Astrocyte (in vitro differentiated cells and primary cell): ENCODE data around the gene UQCR10. TPM values are rescaled to one million over a fixed set of nuclear protein-coding genes. Genes with fewer than 3 reads are reported as not detected.

Source experiments
- DNase-seq: peaks from one replicate; pipeline ENCODE4 v3.0.0-alpha.2; 2010; ENCODE audit warnings: low read depth
- FAIRE-seq: peaks from 2 replicates; lab custom pipeline; 2011; peaks lifted over from hg19 to GRCh38; lab: Jason Lieb, UNC
- H2AFZ ChIP-seq: 2 replicates; pipeline ENCODE4 v1.6.0; 2012; ENCODE audit warnings: low read depth, low read length, inconsistent platforms
- H3K27ac ChIP-seq: 2 replicates; pipeline ENCODE4 v1.5.1; 2011; ENCODE audit warnings: low read depth, low read length, inconsistent platforms
- H3K27me3 ChIP-seq: 2 replicates; pipeline ENCODE4 v1.6.0; 2011; ENCODE audit warnings: low read length, inconsistent platforms; ENCODE audit not compliant: insufficient read depth
- H3K36me3 ChIP-seq: 2 replicates; pipeline ENCODE4 v1.5.1; 2011; ENCODE audit warnings: low read length, inconsistent platforms; ENCODE audit not compliant: insufficient read depth
- H3K4me1 ChIP-seq: 2 replicates; pipeline ENCODE4 v1.5.1; 2011; ENCODE audit warnings: low read length, inconsistent platforms; ENCODE audit not compliant: insufficient read depth
- H3K4me2 ChIP-seq: 2 replicates; pipeline ENCODE4 v1.6.0; 2012; ENCODE audit warnings: low read length, inconsistent platforms
- H3K4me3 ChIP-seq: 2 replicates; pipeline ENCODE4 v1.5.1; 2011; ENCODE audit warnings: low read depth, mild to moderate bottlenecking, low read length, inconsistent platforms; ENCODE audit not compliant: insufficient read depth
- H3K79me2 ChIP-seq: 2 replicates; pipeline ENCODE4 v1.6.0; 2012; ENCODE audit warnings: mild to moderate bottlenecking, low read length, inconsistent platforms; ENCODE audit not compliant: insufficient read depth
- H3K9ac ChIP-seq: 2 replicates; pipeline ENCODE4 v1.6.0; 2012; ENCODE audit warnings: mild to moderate bottlenecking, low read length, inconsistent platforms
- H3K9me3 ChIP-seq: 2 replicates; pipeline ENCODE4 v1.5.1; 2012; ENCODE audit warnings: low read depth, mild to moderate bottlenecking, low read length, inconsistent platforms; ENCODE audit not compliant: insufficient read depth
- H4K20me1 ChIP-seq: 2 replicates; pipeline ENCODE4 v1.6.0; 2012; ENCODE audit warnings: low read length, inconsistent platforms; ENCODE audit not compliant: insufficient read depth
- H3K27ac Mint-ChIP-seq: one replicate; pipeline ENCODE4 v1.8.0; 2021; ENCODE audit warnings: mild to moderate bottlenecking, mixed read lengths; ENCODE audit not compliant: unreplicated experiment
- H3K27me3 Mint-ChIP-seq: one replicate; pipeline ENCODE4 v1.8.0; 2021; ENCODE audit warnings: low read depth, mixed read lengths; ENCODE audit not compliant: unreplicated experiment
- H3K36me3 Mint-ChIP-seq: one replicate; pipeline ENCODE4 v1.8.0; 2021; ENCODE audit warnings: low read depth, mixed read lengths; ENCODE audit not compliant: unreplicated experiment
- H3K4me1 Mint-ChIP-seq: one replicate; pipeline ENCODE4 v1.8.0; 2021; ENCODE audit warnings: low read depth, mixed read lengths; ENCODE audit not compliant: unreplicated experiment
- H3K4me3 Mint-ChIP-seq: one replicate; pipeline ENCODE4 v1.8.0; 2021; ENCODE audit warnings: mild to moderate bottlenecking, moderate library complexity, mixed read lengths; ENCODE audit not compliant: unreplicated experiment
- H3K9me3 Mint-ChIP-seq: one replicate; pipeline ENCODE4 v1.8.0; 2021; ENCODE audit warnings: mild to moderate bottlenecking, mixed read lengths; ENCODE audit not compliant: unreplicated experiment
- CTCF ChIP-seq: IDR thresholded peaks from 2 replicates; pipeline ENCODE4 v1.5.1; 2011; ENCODE audit warnings: low read depth, mild to moderate bottlenecking, inconsistent platforms, low read length, moderate library complexity; ENCODE audit not compliant: insufficient read depth
- EZH2 ChIP-seq: IDR thresholded peaks from 2 replicates; pipeline ENCODE4 v1.6.1; 2012; ENCODE audit warnings: mild to moderate bottlenecking, low read length, inconsistent platforms; ENCODE audit not compliant: insufficient read depth
- total RNA-seq: library from RNA; stranded (reverse); gene quantifications from 2 replicates; pipeline ENCODE4 v1.2.1, GENCODE V29; 2021

UQCR10 gene
- total RNA-seq, 1 donor from 2014 or later, result 112 TPM

GRCh38 chr22:29768052-29768693 lies 1.0 kb downstream of the UQCR10 start:
- Mint-ChIP-seq H3K36me3 (peaks cover 3% of the 10 kb centered on the region), H3K4me3 (peak overlapping the region; percentile 99), H3K27me3 (no peaks in the 10 kb centered on the region), H3K4me1 (peaks cover 18% of the 10 kb centered on the region), H3K9me3 (no peaks in the 10 kb centered on the region), H3K27ac (peak overlapping the region; percentile 99)
- no peak for DNase-seq
- Histone ChIP-seq H3K4me1 (peaks cover 23% of the 10 kb centered on the region), H3K36me3 (peaks cover 17% of the 10 kb centered on the region), H3K27me3 (no peaks in the 10 kb centered on the region), H3K4me2 (peak overlapping the region; percentile 95), H4K20me1 (peaks cover 18% of the 10 kb centered on the region), H3K4me3 (peak overlapping the region; percentile 97), H3K79me2 (peaks cover 35% of the 10 kb centered on the region), H3K9me3 (no peaks in the 10 kb centered on the region), H3K9ac (peak overlapping the region; percentile 97), H3K27ac (peak overlapping the region; percentile 96), H2AFZ (no peak overlapping the region)
- TF ChIP-seq EZH2, result no peak
- TF ChIP-seq CTCF, result no peak
- no peak for FAIRE-seq

DNA sequence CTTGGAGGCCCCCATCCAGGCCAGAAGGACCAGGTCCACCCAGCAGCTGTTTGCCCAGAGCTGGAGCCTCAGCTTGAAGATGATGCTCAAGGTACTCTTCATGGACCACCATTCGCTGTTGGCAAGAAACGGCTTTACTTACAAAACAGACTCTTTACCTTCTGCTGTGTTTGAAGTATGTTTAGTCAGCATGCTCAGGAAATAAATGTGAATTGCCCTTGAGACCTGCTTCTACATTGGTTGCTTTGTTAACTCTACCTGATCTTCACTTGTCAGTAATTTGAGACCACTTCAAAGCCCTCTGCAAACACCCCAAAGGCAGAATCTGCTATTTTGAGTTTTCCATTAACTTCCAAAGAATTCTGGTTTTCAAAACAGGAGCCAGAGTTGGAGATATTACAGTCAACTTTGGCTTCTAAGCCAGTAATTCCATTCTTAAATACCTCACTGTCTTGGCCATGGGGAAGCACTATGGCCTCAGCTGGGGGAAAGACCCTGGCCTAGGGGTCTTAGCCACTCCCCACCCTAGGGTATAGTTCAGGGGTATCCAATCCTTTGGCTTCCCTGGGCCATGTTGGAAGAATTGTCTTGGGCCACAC lies 2.7 kb downstream of the UQCR10 start:
- no peak for DNase-seq
- Mint-ChIP-seq H3K4me1 (peaks cover 22% of the 10 kb centered on the region), H3K4me3 (no peak overlapping the region), H3K27me3 (no peaks in the 10 kb centered on the region), H3K36me3 (peaks cover 3% of the 10 kb centered on the region), H3K9me3 (no peaks in the 10 kb centered on the region), H3K27ac (no peak overlapping the region)
- Histone ChIP-seq H3K36me3 (peaks cover 17% of the 10 kb centered on the region), H3K4me2 (no peak overlapping the region), H3K79me2 (peaks cover 35% of the 10 kb centered on the region), H3K27ac (no peak overlapping the region), H3K9ac (no peak overlapping the region), H2AFZ (no peak overlapping the region), H3K4me3 (no peak overlapping the region), H3K9me3 (no peaks in the 10 kb centered on the region), H3K27me3 (no peaks in the 10 kb centered on the region), H3K4me1 (peaks cover 27% of the 10 kb centered on the region), H4K20me1 (peaks cover 18% of the 10 kb centered on the region)
- TF ChIP-seq CTCF, result no peak
- TF ChIP-seq EZH2, result no peak
- no peak for FAIRE-seq

DNA sequence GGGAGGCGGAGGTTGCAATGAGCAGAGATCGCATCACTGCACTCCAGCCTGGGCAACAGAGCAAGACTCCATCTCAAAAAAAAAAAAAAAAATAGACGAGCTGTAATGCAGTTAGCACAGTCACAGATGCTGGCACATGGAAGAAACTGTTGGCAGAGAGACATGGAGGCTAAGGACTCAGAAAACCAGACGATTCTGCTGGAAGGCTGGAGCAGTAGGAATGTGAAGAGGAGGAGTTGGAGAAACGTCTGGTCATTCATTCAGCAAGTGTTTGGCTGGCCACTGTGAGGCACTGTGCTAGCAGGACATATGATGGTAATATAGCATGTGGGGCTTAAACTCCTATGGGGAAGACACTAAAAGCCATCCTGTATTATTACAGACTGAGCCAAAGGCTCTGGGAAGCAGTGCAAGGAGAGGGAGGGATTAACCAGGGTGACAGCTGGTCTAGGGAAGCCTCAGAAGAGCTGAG lies 5.0 kb downstream of the UQCR10 start:
- Histone ChIP-seq H3K9ac (no peak overlapping the region), H3K4me1 (peaks cover 20% of the 10 kb centered on the region), H4K20me1 (peaks cover 18% of the 10 kb centered on the region), H3K79me2 (peaks cover 28% of the 10 kb centered on the region), H3K4me3 (no peak overlapping the region), H2AFZ (no peak overlapping the region), H3K36me3 (peaks cover 17% of the 10 kb centered on the region), H3K4me2 (no peak overlapping the region), H3K9me3 (no peaks in the 10 kb centered on the region), H3K27me3 (no peaks in the 10 kb centered on the region), H3K27ac (no peak overlapping the region)
- FAIRE-seq (peak; percentile 32), DNase-seq (peak; percentile 77)
- H3K4me1 Mint-ChIP-seq, result peaks cover 20% of the 10 kb centered on the region
- no peak for TF ChIP-seq EZH2
- peak; percentile 55 for TF ChIP-seq CTCF
- H3K4me3 Mint-ChIP-seq, result peak overlapping the region; percentile 16
- no peaks in the 10 kb centered on the region for H3K9me3 Mint-ChIP-seq
- H3K36me3 Mint-ChIP-seq, result peaks cover 3% of the 10 kb centered on the region
- H3K27ac Mint-ChIP-seq, result no peak overlapping the region
- no peaks in the 10 kb centered on the region for H3K27me3 Mint-ChIP-seq
